ENCODE measurements around the gene RNF44.
A peak's percentile ranks its signal among the peaks of the same experiment; 100 is the strongest.

The RNF44 gene

GRCh38 chr5:176536902-176537553 lies at the start of gene RNF44:
Gene RNF44 (minus strand): TSS chr5:176537402. CDS start chr5:176532472, 4,930 bp downstream.
- Histone ChIP-seq H3K9me3 (ENCODE audit: insufficient read depth, low read length, severe bottlenecking) (no peaks in the 10 kb centered on the region), H3K9ac (ENCODE audit: low read depth, low read length) (peak within 1 kb of the TSS; percentile 98), H3K4me3 (ENCODE audit: low read depth in 1 of 2, low read length in 2 of 2) (peak within 1 kb of the TSS; percentile 62 to 95), H3K27me3 (ENCODE audit: insufficient read depth, low read length, poor library complexity) (no peaks in the 10 kb centered on the region), H3K27ac (ENCODE audit: low read length) (peak within 1 kb of the TSS; percentile 87), H3K79me2 (ENCODE audit: insufficient read depth, low read length) (peaks cover 48% of the 10 kb centered on the region), H3K36me3 (ENCODE audit: insufficient read depth, low read length) (peaks cover 30% of the 10 kb centered on the region), H4K20me1 (ENCODE audit: insufficient read depth, low read length) (peaks cover 31% of the 10 kb centered on the region), H3K4me1 (ENCODE audit: insufficient read depth, low read length) (peaks cover 62% of the 10 kb centered on the region), H3K4me2 (ENCODE audit: insufficient read depth, low read length) (peak within 1 kb of the TSS; percentile 65), H2AFZ (ENCODE audit: low read depth, low read length) (peak within 1 kb of the TSS; percentile 68)
- ATAC-seq (ENCODE audit: insufficient read depth, low read depth): peak; percentile 52
- no peak for TF ChIP-seq CTCF (IDR thresholded peaks at IDR 0.05; ENCODE audit: borderline replicate concordance, extremely low read depth, low read length, poor library complexity, severe bottlenecking)
- no peak for TF ChIP-seq EZH2 (IDR thresholded peaks at IDR 0.05; ENCODE audit: borderline replicate concordance, low read depth, low read length, severe bottlenecking)
- DNase-seq: peak; percentile 99

- Histone ChIP-seq H3K79me2 (ENCODE audit: insufficient read depth, low read length) (no peaks in the 10 kb centered on the region), H3K9me3 (ENCODE audit: insufficient read depth, low read length, severe bottlenecking) (peaks cover 16% of the 10 kb centered on the region), H3K4me3 (ENCODE audit: low read depth in 1 of 2, low read length in 2 of 2) (no peak overlapping the region), H3K27ac (ENCODE audit: low read length) (no peak overlapping the region), H3K4me1 (ENCODE audit: insufficient read depth, low read length) (no peaks in the 10 kb centered on the region), H3K4me2 (ENCODE audit: insufficient read depth, low read length) (no peak overlapping the region), H3K27me3 (ENCODE audit: insufficient read depth, low read length, poor library complexity) (no peaks in the 10 kb centered on the region), H4K20me1 (ENCODE audit: insufficient read depth, low read length) (no peaks in the 10 kb centered on the region), H2AFZ (ENCODE audit: low read depth, low read length) (no peak overlapping the region), H3K36me3 (ENCODE audit: insufficient read depth, low read length) (no peaks in the 10 kb centered on the region), H3K9ac (ENCODE audit: low read depth, low read length) (no peak overlapping the region)
- ATAC-seq (ENCODE audit: insufficient read depth, low read depth) (no peak), DNase-seq (no peak)
- TF ChIP-seq EZH2 (IDR thresholded peaks at IDR 0.05; ENCODE audit: borderline replicate concordance, low read depth, low read length, severe bottlenecking): no peak
- no peak for TF ChIP-seq CTCF (IDR thresholded peaks at IDR 0.05; ENCODE audit: borderline replicate concordance, extremely low read depth, low read length, poor library complexity, severe bottlenecking)
Measured at GRCh38 chr5:176583076-176583475, 45.9 kb upstream of the RNF44 start.

GRCh38 chr5:176581361-176581760 lies 44.2 kb upstream of the RNF44 start:
- H3K27me3 ChIP-seq (ENCODE audit: insufficient read depth, low read length, poor library complexity): no peaks in the 10 kb centered on the region
- no peaks in the 10 kb centered on the region for H3K4me1 ChIP-seq (ENCODE audit: insufficient read depth, low read length)
- H4K20me1 ChIP-seq (ENCODE audit: insufficient read depth, low read length): no peaks in the 10 kb centered on the region
- no peak overlapping the region for H2AFZ ChIP-seq (ENCODE audit: low read depth, low read length)
- ATAC-seq (ENCODE audit: insufficient read depth, low read depth) (no peak), DNase-seq (no peak)
- H3K36me3 ChIP-seq (ENCODE audit: insufficient read depth, low read length): no peaks in the 10 kb centered on the region
- peaks cover 16% of the 10 kb centered on the region for H3K9me3 ChIP-seq (ENCODE audit: insufficient read depth, low read length, severe bottlenecking)
- H3K27ac ChIP-seq (ENCODE audit: low read length): no peak overlapping the region
- H3K4me3 ChIP-seq (ENCODE audit: low read depth in 1 of 2, low read length in 2 of 2): no peak overlapping the region
- H3K79me2 ChIP-seq (ENCODE audit: insufficient read depth, low read length): no peaks in the 10 kb centered on the region
- no peak overlapping the region for H3K9ac ChIP-seq (ENCODE audit: low read depth, low read length)
- TF ChIP-seq EZH2 (IDR thresholded peaks at IDR 0.05; ENCODE audit: borderline replicate concordance, low read depth, low read length, severe bottlenecking): no peak
- no peak for TF ChIP-seq CTCF (IDR thresholded peaks at IDR 0.05; ENCODE audit: borderline replicate concordance, extremely low read depth, low read length, poor library complexity, severe bottlenecking)
- H3K4me2 ChIP-seq (ENCODE audit: insufficient read depth, low read length): no peak overlapping the region
